CD14-positive monocyte (primary cell): ENCODE data around the gene KDM6A. TPM values are rescaled to one million over a fixed set of nuclear protein-coding genes. Genes with fewer than 3 reads are reported as not detected.

ENCODE experiments used
- DNase-seq, 3 donors: peaks; one replicate each; pipeline ENCODE4 v3.0.0-alpha.2; 2011 to 2022
- H2AFZ ChIP-seq: 2 replicates; pipeline ENCODE4 v1.6.0; 2012; ENCODE audit warnings: mild to moderate bottlenecking, low read depth, low read length, inconsistent platforms; ENCODE audit not compliant: insufficient read depth, poor library complexity, severe bottlenecking
- H3K27ac ChIP-seq, 2 donors: 1 replicate in 1 of 2; 2 replicates in 1 of 2; pipeline ENCODE4 v1.5.1; 2012 to 2013; ENCODE audit warnings: low read length in 2 of 2, control low read depth in 1 of 2, inconsistent platforms in 1 of 2, low read depth in 1 of 2, mild to moderate bottlenecking in 1 of 2
- H3K27me3 ChIP-seq, 2 donors: one replicate each; pipeline versions ENCODE4 v1.6.0 to v1.6.1; 2011 to 2013; ENCODE audit warnings: low read length in 2 of 2; ENCODE audit not compliant: control insufficient read depth in 2 of 2, insufficient read depth in 2 of 2
- H3K36me3 ChIP-seq, 2 donors: replicated peaks in 1 of 2; 1 replicate in 1 of 2; 2 replicates in 1 of 2; pipeline versions ENCODE4 v1.5.1 to v1.6.1; 2012 to 2013; ENCODE audit warnings: low read length in 2 of 2, control low read depth in 1 of 2, inconsistent platforms in 1 of 2, mild to moderate bottlenecking in 1 of 2; ENCODE audit not compliant: insufficient read depth in 2 of 2, control insufficient read depth in 1 of 2
- H3K4me1 ChIP-seq, 2 donors: 1 replicate in 1 of 2; 2 replicates in 1 of 2; pipeline versions ENCODE4 v1.5.1 to v1.6.1; 2012 to 2013; ENCODE audit warnings: low read length in 2 of 2, control low read depth in 1 of 2, inconsistent platforms in 1 of 2, mild to moderate bottlenecking in 1 of 2, moderate library complexity in 1 of 2; ENCODE audit not compliant: insufficient read depth in 2 of 2, control insufficient read depth in 1 of 2
- H3K4me2 ChIP-seq: replicated peaks from 2 replicates; pipeline ENCODE3; 2012; ENCODE audit warnings: low read length, moderate library complexity, mild to moderate bottlenecking; ENCODE audit not compliant: poor library complexity, severe bottlenecking; ENCODE audit errors: extremely low read depth
- H3K4me3 ChIP-seq, 3 experiments: fragments of 200-600 bp in 1 of 3; sonication (generic) in 1 of 3; replicated peaks in 1 of 3; 1 replicate in 2 of 3; 2 replicates in 1 of 3; pipeline ENCODE4 v1.5.1; 2011 to 2013; ENCODE audit warnings: low read length in 3 of 3, mild to moderate bottlenecking in 3 of 3, control low read depth in 2 of 3, low read depth in 2 of 3, inconsistent platforms in 1 of 3, moderate library complexity in 1 of 3
- H3K79me2 ChIP-seq: 2 replicates; pipeline ENCODE4 v1.6.0; 2012; ENCODE audit warnings: mild to moderate bottlenecking, control low read depth, inconsistent platforms, low read length, moderate library complexity; ENCODE audit not compliant: insufficient read depth
- H3K9ac ChIP-seq: 2 replicates; pipeline ENCODE4 v1.6.0; 2017; ENCODE audit warnings: low read length, mild to moderate bottlenecking; ENCODE audit not compliant: insufficient read depth, poor library complexity, severe bottlenecking
- H3K9me3 ChIP-seq, 2 donors: replicated peaks in 1 of 2; 1 replicate in 1 of 2; 2 replicates in 1 of 2; pipeline versions ENCODE4 v1.5.1 to v1.6.1; 2012 to 2013; ENCODE audit warnings: low read length in 2 of 2, control low read depth in 1 of 2; ENCODE audit not compliant: control insufficient read depth in 1 of 2, insufficient read depth in 1 of 2
- H4K20me1 ChIP-seq: 2 replicates; pipeline ENCODE4 v1.6.0; 2012; ENCODE audit warnings: mild to moderate bottlenecking, low read length, control low read depth, moderate library complexity; ENCODE audit not compliant: insufficient read depth
- H3K27ac Mint-ChIP-seq, 7 donors: one replicate each; pipeline ENCODE4 v1.8.0; 2020; ENCODE audit warnings: mild to moderate bottlenecking in 7 of 7, mixed read lengths in 7 of 7, moderate library complexity in 6 of 7, inconsistent platforms in 2 of 7
- H3K27me3 Mint-ChIP-seq, 3 donors: one replicate each; pipeline ENCODE4 v1.8.0; 2021 to 2022; ENCODE audit warnings: low read depth in 3 of 3, mild to moderate bottlenecking in 3 of 3, mixed read lengths in 3 of 3, moderate library complexity in 3 of 3, inconsistent platforms in 1 of 3
- H3K36me3 Mint-ChIP-seq, 2 donors: one replicate each; pipeline ENCODE4 v1.8.0; 2020; ENCODE audit warnings: mixed read lengths in 2 of 2, inconsistent platforms in 1 of 2, mild to moderate bottlenecking in 1 of 2
- H3K4me1 Mint-ChIP-seq: one replicate; pipeline ENCODE4 v1.8.0; 2020; ENCODE audit warnings: mild to moderate bottlenecking, mixed read lengths
- H3K4me3 Mint-ChIP-seq, 2 donors: one replicate each; pipeline ENCODE4 v1.8.0; 2020; ENCODE audit warnings: mild to moderate bottlenecking in 2 of 2, mixed read lengths in 2 of 2, moderate library complexity in 1 of 2
- H3K9me3 Mint-ChIP-seq, 7 donors: one replicate each; pipeline ENCODE4 v1.8.0; 2020 to 2022; ENCODE audit warnings: mixed read lengths in 7 of 7, mild to moderate bottlenecking in 6 of 7, moderate library complexity in 6 of 7, inconsistent platforms in 2 of 7
- CTCF ChIP-seq: fragments of 200-600 bp; IDR thresholded peaks from one replicate; pipeline ENCODE4 v1.8.0; 2022; ENCODE audit warnings: antibody characterized with exemption, mild to moderate bottlenecking
- WGBS: methylation state at CpG from one replicate; pipeline ENCODE4 v1.1.5; 2013; ENCODE audit warnings: missing lambda C conversion rate; ENCODE audit not compliant: insufficient coverage; 5-methylcytosine and 5-hydroxymethylcytosine counted together
- intact Hi-C, 2 donors: fragments of 100-400 bp; cut with micrococcal nuclease; formaldehyde crosslinking; loops; one replicate each; pipeline versions ENCODE4 v1.15.0 to v1.15.1; 2023
- polyA plus RNA-seq, 3 donors: library from polyadenylated mRNA; depleted of rRNA in 1 of 3; unstranded in 2 of 3; stranded (reverse) in 1 of 3; fragments of 300-500 nt in 2 of 3; fragments of >200 nt in 1 of 3; fragmentation: Illumina TruSeq in 2 of 3; gene quantifications; 1 replicate in 2 of 3; 2 replicates in 1 of 3; pipeline ENCODE4 v1.2.3, GENCODE V29; 2012 to 2021

The KDM6A gene
- polyA plus RNA-seq, 3 donors, result 7.6 to 35.0 (median 13.8) TPM

- Mint-ChIP-seq H3K27me3 (no peaks in the 10 kb centered on the region), H3K4me3 (no peak overlapping the region), H3K4me1 (peaks cover 22% of the 10 kb centered on the region), H3K27ac (no peak overlapping the region), H3K9me3 (peaks cover 0 to 3% (median 0%) of the 10 kb centered on the region in 7 donors), H3K36me3 (peaks cover 4 to 26% of the 10 kb centered on the region in 2 donors)
- H3K4me2 ChIP-seq, result no peak overlapping the region
- no peaks in the 10 kb centered on the region for H3K9me3 ChIP-seq
- no peak for TF ChIP-seq CTCF
- H3K27me3 ChIP-seq, result no peaks in the 10 kb centered on the region
- H3K36me3 ChIP-seq, result peaks cover 0 to 11% of the 10 kb centered on the region in 2 donors
- no CpG with 5 or more reads among the region's 3 CpGs for WGBS
- no peak overlapping the region for H2AFZ ChIP-seq
- DNase-seq, result no peak
- peaks cover 95% of the 10 kb centered on the region for H4K20me1 ChIP-seq
- peaks cover 14 to 16% of the 10 kb centered on the region in 2 donors for H3K4me1 ChIP-seq
- no peak overlapping the region for H3K4me3 ChIP-seq
- H3K9ac ChIP-seq, result no peak overlapping the region
- H3K79me2 ChIP-seq, result peaks cover 88% of the 10 kb centered on the region
- H3K27ac ChIP-seq, result peak overlapping the region in 1 of 2 donors; percentile 1
- intact Hi-C loops, result no loop called here
These were observed 136.5 kb downstream of the KDM6A start for GRCh38 chrX:45009371-45010000.

- no peak overlapping the region for H3K27ac Mint-ChIP-seq
These were observed 138.1 kb downstream of the KDM6A start for GRCh38 chrX:45011131-45011530.

More at GRCh38 chrX:45011131-45011530, 138.1 kb downstream of the KDM6A start:
- Histone ChIP-seq H3K27me3 (no peaks in the 10 kb centered on the region), H3K79me2 (peaks cover 92% of the 10 kb centered on the region), H3K9me3 (no peaks in the 10 kb centered on the region), H3K27ac (no peak overlapping the region), H2AFZ (no peak overlapping the region), H4K20me1 (peaks cover 98% of the 10 kb centered on the region), H3K4me1 (peaks cover 14 to 16% of the 10 kb centered on the region in 2 donors), H3K4me2 (no peak overlapping the region), H3K4me3 (no peak overlapping the region), H3K36me3 (peaks cover 0 to 12% of the 10 kb centered on the region in 2 donors), H3K9ac (no peak overlapping the region)
- Mint-ChIP-seq H3K9me3 (peaks cover 0 to 3% (median 0%) of the 10 kb centered on the region in 7 donors), H3K4me1 (peaks cover 22% of the 10 kb centered on the region), H3K27me3 (no peaks in the 10 kb centered on the region), H3K36me3 (peaks cover 3 to 21% of the 10 kb centered on the region in 2 donors), H3K4me3 (no peak overlapping the region)
- TF ChIP-seq CTCF, result no peak
- intact Hi-C loops, result no loop called here
- DNase-seq, result no peak
